Measurements from ENCODE around the gene ANKRD16.
"Not testable (repeated sequence)": the region's sequence is repeated elsewhere in the genome, so short reads cannot be mapped to it uniquely, and the experiment has no call there.

The ANKRD16 gene

DNA sequence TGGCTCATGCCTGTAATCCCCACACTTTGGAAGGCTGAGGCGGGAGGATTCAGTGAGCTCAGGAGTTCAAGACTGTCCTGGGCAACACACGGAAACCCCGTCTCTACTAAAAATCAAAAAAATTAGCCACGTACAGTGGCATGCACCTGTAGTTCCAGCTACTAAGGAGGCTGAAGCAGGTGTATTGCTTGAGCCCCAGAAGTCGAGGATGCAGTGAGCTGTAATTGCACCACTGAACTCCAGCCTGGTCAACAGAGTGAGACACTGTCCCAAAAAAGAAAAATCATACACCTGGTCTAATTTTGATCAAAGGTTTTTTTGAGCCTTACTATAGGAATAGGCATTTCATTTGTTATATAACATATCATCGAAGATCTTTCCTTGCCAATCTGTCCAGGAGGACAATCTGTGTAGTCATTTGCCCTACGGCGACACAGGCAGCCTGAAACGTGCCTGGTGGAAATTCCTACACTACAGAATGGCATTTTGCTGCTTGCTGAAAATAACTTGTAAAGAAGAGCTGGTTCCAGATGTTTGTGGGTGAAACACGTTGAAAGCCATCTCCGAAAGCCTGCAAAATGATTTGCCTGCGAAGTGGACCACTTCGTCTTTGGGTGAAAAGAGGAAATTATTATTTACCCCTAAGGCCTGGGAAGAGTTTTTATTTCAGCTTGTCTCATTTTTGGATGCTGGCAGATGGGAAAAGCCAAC, 45.2 kb downstream of the ANKRD16 start:
- TF ChIP-seq, protein P1, sequence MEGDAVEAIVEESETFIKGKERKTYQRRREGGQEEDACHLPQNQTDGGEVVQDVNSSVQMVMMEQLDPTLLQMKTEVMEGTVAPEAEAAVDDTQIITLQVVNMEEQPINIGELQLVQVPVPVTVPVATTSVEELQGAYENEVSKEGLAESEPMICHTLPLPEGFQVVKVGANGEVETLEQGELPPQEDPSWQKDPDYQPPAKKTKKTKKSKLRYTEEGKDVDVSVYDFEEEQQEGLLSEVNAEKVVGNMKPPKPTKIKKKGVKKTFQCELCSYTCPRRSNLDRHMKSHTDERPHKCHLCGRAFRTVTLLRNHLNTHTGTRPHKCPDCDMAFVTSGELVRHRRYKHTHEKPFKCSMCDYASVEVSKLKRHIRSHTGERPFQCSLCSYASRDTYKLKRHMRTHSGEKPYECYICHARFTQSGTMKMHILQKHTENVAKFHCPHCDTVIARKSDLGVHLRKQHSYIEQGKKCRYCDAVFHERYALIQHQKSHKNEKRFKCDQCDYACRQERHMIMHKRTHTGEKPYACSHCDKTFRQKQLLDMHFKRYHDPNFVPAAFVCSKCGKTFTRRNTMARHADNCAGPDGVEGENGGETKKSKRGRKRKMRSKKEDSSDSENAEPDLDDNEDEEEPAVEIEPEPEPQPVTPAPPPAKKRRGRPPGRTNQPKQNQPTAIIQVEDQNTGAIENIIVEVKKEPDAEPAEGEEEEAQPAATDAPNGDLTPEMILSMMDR (IDR thresholded peaks at IDR 0.05; ENCODE audit: borderline replicate concordance, insufficient read depth, low read depth, low read length): no peak

DNA sequence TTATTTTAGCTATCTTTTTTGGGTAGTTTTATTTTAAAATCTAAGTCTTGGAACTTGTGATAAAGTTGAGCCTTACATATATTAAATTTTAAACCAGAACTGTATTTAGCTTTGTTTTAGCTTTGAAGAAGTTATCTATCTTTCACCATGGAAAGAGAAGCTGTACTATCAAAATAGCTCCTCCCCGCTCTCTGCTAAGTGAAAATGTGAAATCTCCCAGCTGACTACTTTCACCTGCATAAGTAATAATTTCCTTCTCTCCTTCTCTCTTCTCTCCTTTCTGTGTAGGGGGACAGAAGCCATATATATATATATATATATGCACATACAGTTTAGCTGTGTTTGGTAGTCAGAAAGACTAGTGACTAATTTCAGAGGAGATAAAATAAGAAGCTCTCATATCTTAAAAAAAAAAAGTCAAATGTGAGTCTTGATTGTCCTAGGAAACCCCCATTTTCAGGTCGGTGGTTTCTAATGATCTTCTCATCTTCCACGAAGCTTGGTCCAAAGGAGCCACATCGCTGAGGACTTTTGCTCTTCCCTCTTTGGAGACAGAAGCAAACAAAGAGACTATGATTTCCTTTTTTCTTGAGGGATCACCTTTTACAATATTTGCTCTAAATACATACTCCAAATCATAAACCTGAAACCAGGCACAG, 45.9 kb downstream of the ANKRD16 start:
- TF ChIP-seq, protein P1 (IDR thresholded peaks at IDR 0.05; ENCODE audit: borderline replicate concordance, insufficient read depth, low read depth, low read length): no peak
- H3K4me3 ChIP-seq (ENCODE audit: low read depth, low read length): no peak overlapping the region

More for the DNA sequence above, 45.2 kb downstream of the ANKRD16 start:
- peak overlapping the region; percentile 28 for H3K4me3 ChIP-seq (ENCODE audit: low read depth, low read length)

DNA sequence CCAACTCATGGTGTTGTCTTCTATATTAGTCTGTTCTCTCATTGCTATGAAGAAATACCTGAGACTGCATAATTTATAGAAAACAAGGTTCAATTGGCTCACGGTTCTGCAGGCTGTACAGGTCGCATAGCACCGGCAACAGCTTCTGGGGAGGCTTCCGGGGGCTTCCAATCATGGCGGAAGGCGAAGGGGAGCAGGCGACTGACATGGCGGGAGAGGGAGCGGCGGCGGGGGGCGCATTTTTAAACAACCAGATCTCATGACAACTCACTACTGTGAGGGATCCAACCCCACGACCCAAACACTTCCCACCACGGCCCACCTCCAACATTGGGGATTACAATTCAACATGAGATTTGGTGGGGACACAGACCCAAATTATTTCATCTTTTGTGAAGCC, 47.7 kb downstream of the ANKRD16 start:
- H3K4me3 ChIP-seq (ENCODE audit: low read depth, low read length): no peak overlapping the region
- TF ChIP-seq, protein P1 (IDR thresholded peaks at IDR 0.05; ENCODE audit: borderline replicate concordance, insufficient read depth, low read depth, low read length): no peak

DNA sequence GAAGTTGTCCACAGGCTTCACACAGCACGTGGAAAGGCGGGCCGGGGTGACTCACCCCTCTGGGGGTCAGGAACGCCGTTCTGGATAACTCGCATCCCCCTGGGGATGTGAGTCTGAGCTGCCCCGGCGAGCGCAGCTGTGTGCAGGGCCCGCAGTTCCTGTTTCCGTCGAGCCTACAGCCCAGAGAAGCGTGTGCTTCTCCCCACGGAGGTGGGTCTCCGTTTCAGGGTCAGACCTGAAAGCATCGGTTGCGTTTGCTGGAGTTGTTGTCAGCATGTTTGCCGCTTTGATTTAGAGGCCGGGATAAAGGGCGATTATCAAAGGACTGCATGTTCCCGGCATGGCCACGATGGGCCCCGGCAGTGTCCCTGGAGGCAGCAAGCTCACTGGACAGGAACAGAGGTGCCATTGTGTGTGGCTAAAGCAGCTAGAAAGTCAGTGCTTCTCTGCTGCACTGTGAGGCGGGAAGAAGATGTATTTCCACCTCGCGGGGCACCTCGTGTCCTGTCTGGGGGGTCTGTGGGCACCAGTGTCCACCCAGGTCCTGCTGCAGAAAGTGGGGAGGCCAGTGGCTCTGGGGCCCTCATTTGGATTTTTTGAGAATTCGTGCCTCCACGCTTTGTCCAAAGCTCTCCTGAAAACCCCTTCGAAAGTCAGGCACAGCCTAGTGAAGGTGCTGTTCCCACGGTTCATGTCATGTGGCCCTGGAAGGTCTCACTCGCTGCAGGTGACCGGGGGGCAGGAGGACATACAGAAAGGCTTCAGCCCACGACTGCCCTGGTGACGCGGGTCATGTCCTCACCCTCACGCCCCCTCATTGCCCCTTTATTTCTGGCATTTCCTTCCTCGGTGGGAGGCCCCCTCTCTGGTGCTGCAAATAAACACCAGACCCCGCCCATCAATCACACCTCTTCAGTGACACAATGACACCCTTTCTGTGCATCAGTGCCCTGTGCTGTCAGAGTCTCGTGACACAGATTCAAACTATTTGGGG, 49.1 kb downstream of the ANKRD16 start:
- peak overlapping the region; percentile 30 for H3K4me3 ChIP-seq (ENCODE audit: low read depth, low read length)
- TF ChIP-seq, protein P1 (IDR thresholded peaks at IDR 0.05; ENCODE audit: borderline replicate concordance, insufficient read depth, low read depth, low read length): no peak

DNA sequence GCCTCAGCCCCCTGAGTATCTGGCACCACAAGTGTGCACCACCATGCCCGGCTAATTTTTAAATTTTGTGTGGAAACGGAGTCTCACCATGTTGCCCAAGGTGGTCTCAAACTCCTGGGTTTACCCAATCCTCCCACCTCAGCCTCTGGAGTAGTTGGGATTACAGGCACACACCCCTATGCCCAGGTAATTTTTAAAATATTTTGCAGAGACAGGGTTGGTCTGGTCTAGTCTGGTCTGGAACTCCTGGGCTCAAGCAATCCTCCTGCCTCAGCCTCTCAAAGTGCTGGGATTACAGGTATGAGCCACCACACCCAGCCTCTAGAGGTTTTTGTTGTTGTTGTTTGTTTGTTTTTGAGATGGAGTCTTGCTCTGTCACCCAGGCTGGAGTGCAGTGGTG, 53.5 kb downstream of the ANKRD16 start:
- not testable (repeated sequence) for H3K4me3 ChIP-seq (ENCODE audit: low read depth, low read length)

DNA sequence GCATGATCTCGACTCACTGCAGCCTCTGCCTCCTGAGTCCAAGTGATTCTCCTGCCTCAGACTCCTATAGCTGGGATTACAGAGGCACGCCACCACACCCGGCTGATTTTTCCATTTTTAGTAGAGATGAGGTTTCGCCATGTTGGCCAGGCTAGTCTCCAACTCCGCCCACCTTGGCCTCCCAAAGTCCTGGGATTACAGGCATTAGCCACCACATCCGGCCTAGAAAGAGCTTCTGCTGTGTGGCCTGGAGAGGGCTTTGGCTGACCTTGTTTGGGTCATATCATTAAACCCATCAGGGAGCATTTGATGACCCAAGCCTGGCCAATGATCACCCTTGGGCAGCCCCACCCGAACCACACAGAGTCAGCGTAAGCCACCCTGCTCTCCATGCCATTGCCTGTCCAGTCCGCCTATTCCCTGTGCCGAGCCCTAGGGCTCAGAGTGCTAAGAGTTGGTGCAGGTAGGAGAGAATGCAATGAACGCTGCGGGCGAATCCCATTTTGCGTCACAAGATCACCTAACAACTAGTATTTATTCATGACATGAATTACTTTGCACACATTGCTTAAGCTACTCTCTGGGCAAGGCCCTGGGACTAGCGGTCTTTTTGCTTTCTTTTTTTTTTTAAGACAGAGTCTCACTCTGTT, 54.1 kb downstream of the ANKRD16 start:
- TF ChIP-seq, protein P1 (IDR thresholded peaks at IDR 0.05; ENCODE audit: borderline replicate concordance, insufficient read depth, low read depth, low read length): no peak
- H3K4me3 ChIP-seq (ENCODE audit: low read depth, low read length): no peak overlapping the region

DNA sequence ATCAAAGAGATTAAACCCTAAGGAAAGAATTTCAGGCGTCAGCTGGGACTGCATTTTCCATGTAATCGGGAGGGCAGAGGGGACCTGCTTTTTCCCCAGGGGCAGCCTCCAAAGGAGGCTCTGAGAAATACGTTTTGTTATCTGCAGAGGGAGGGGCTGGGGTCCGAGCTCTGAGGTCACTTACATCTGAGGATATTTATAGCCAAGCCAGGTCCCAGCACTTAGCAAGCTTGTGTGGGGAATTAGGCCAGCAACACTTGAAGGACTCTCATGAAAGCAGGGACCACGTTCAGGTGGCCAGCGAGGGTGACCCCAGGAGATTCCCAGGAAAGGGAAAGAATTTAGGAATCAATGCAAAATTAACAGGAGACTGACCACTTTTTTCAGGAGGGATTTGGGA, 55.9 kb downstream of the ANKRD16 start:
- H3K4me3 ChIP-seq (ENCODE audit: low read depth, low read length): no peak overlapping the region
- TF ChIP-seq, protein P1 (IDR thresholded peaks at IDR 0.05; ENCODE audit: borderline replicate concordance, insufficient read depth, low read depth, low read length): no peak

All from GM12875 (cell line).